Naive thymus-derived CD4-positive, alpha-beta T cell (primary cell): ENCODE results near the gene PTPRO. TPM values are rescaled to one million over a fixed set of nuclear protein-coding genes. Genes with fewer than 3 reads are reported as not detected.
A peak's percentile ranks its signal among the peaks of the same experiment; 100 is the strongest.

Experiments used
- ATAC-seq: fragments of 150-1000 bp; cut with Tn5 transposase; 2 replicates; pipeline ENCODE4 v1.10.0; 2021; ENCODE audit warnings: mild to moderate bottlenecking, moderate library complexity
- CTCF ChIA-PET: fragments of 350-600 bp; sonication (Branson Sonifier 250); formaldehyde crosslinking; loops from one replicate; lab custom pipeline; 2021; ENCODE audit warnings: antibody characterized with exemption; lab: Charles Lee
- POLR2A ChIA-PET: fragments of 350-600 bp; sonication (Branson Sonifier 250); formaldehyde crosslinking; loops from one replicate; lab custom pipeline; 2021; ENCODE audit warnings: antibody characterized with exemption, inconsistent platforms; lab: Charles Lee
- DNase-seq, 9 donors: peaks; one replicate each; pipeline versions ENCODE4 v3.0.0 to v3.0.0-alpha.2; 2020 to 2022; ENCODE audit warnings: mixed read lengths in 1 of 9
- H3K27ac ChIP-seq: one replicate; pipeline ENCODE4 v1.7.0; 2013; ENCODE audit warnings: mild to moderate bottlenecking, low read depth, low read length, moderate library complexity
- H3K27me3 ChIP-seq, 2 donors: one replicate each; pipeline ENCODE4 v1.7.0; 2013; ENCODE audit warnings: low read length in 2 of 2, mild to moderate bottlenecking in 2 of 2, moderate library complexity in 2 of 2; ENCODE audit not compliant: control insufficient read depth in 2 of 2, insufficient read depth in 2 of 2
- H3K36me3 ChIP-seq, 3 experiments: 1 replicate in 2 of 3; 2 replicates in 1 of 3; pipeline ENCODE4 v1.7.0; 2013; ENCODE audit warnings: low read length in 3 of 3, mild to moderate bottlenecking in 3 of 3, moderate library complexity in 1 of 3; ENCODE audit not compliant: insufficient read depth in 3 of 3, control insufficient read depth in 2 of 3
- H3K4me1 ChIP-seq, 2 donors: one replicate each; pipeline ENCODE4 v1.7.0; 2013; ENCODE audit warnings: low read length in 2 of 2, mild to moderate bottlenecking in 2 of 2, moderate library complexity in 1 of 2; ENCODE audit not compliant: control insufficient read depth in 2 of 2, insufficient read depth in 2 of 2
- H3K4me3 ChIP-seq: 2 replicates; pipeline ENCODE4 v1.7.0; 2013; ENCODE audit warnings: mild to moderate bottlenecking, low read length
- H3K9me3 ChIP-seq, 3 experiments: 1 replicate in 2 of 3; 2 replicates in 1 of 3; pipeline ENCODE4 v1.7.0; 2013; ENCODE audit warnings: low read length in 3 of 3; ENCODE audit not compliant: control insufficient read depth in 2 of 3
- H3K27ac Mint-ChIP-seq, 9 donors: one replicate each; pipeline ENCODE4 v1.8.0; 2020 to 2022; ENCODE audit warnings: mixed read lengths in 9 of 9, mild to moderate bottlenecking in 8 of 9, moderate library complexity in 5 of 9, inconsistent platforms in 2 of 9
- H3K27me3 Mint-ChIP-seq, 5 donors: one replicate each; pipeline ENCODE4 v1.8.0; 2021 to 2022; ENCODE audit warnings: mixed read lengths in 5 of 5, mild to moderate bottlenecking in 1 of 5
- H3K36me3 Mint-ChIP-seq, 5 donors: one replicate each; pipeline ENCODE4 v1.8.0; 2020 to 2022; ENCODE audit warnings: mixed read lengths in 5 of 5, mild to moderate bottlenecking in 3 of 5, inconsistent platforms in 1 of 5
- H3K4me1 Mint-ChIP-seq, 7 donors: one replicate each; pipeline ENCODE4 v1.8.0; 2020 to 2022; ENCODE audit warnings: mixed read lengths in 7 of 7, mild to moderate bottlenecking in 3 of 7, inconsistent platforms in 1 of 7
- H3K4me3 Mint-ChIP-seq, 10 donors: one replicate each; pipeline ENCODE4 v1.8.0; 2020 to 2022; ENCODE audit warnings: mild to moderate bottlenecking in 10 of 10, mixed read lengths in 10 of 10, moderate library complexity in 6 of 10, inconsistent platforms in 2 of 10
- H3K9me3 Mint-ChIP-seq, 11 donors: one replicate each; pipeline ENCODE4 v1.8.0; 2020 to 2022; ENCODE audit warnings: mixed read lengths in 11 of 11, mild to moderate bottlenecking in 4 of 11, inconsistent platforms in 1 of 11, moderate library complexity in 1 of 11
- intact Hi-C, 2 donors: fragments of 100-400 bp; cut with micrococcal nuclease; formaldehyde crosslinking; loops; one replicate each; pipeline ENCODE4 v1.15.1; 2023
- polyA plus RNA-seq, 2 donors: library from polyadenylated mRNA; unstranded; fragments of 300-500 nt; fragmentation: Illumina TruSeq; gene quantifications; one replicate each; pipeline ENCODE4 v1.2.3, GENCODE V29; 2021
- total RNA-seq, 6 experiments: library from RNA in 5 of 6; stranded (reverse) in 5 of 6; gene quantifications; 1 replicate in 5 of 6; 2 replicates in 1 of 6; pipeline ENCODE4 v1.2.3 and lab custom pipeline; 2021 to 2026

Gene PTPRO
- total and polyA plus RNA-seq, 7 experiments from 2014 or later = 1.8 to 14.2 (median 6.7) TPM

DNA sequence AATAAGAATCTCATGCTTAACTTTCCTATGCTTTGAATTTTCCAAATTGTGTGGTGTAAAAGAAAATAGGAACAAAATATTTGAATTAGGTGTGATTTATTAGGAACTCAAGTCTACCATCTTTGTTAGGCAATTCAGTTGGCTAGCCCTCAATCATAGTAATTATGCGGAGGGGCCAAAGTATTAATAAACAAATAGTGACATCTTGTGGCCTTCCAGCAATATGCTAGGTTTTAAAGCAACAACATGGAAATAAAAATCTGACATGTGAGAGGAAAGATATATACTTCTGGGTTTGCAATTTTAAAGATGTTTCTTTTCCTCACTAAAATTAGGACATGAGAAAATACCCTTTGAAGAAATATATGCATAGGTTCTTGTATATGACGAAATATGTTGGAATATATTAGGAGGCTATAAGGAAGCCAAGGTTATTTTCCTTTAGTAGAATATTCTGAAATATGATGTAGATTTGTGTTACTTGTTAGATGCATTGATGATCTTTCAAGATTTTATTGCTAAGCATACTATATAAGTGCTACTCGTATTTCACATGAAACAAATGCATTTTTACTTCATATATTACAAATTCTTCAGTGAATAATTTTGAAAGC lies 200.4 kb downstream of the PTPRO start:
- peak in 1 of 9 donors; percentile 11 for DNase-seq
- Histone ChIP-seq H3K27me3 (no peaks in the 10 kb centered on the region), H3K9me3 (no peaks in the 10 kb centered on the region), H3K36me3 (no peaks in the 10 kb centered on the region), H3K4me1 (no peaks in the 10 kb centered on the region), H3K4me3 (no peak overlapping the region), H3K27ac (no peak overlapping the region)
- peaks cover 0 to 11% (median 8%) of the 10 kb centered on the region in 7 donors for H3K4me1 Mint-ChIP-seq
- ATAC-seq = no peak
- ChIA-PET CTCF (interaction anchor here (0.7 to 1.5 kb wide), 2 partner anchors 61 to 1278 kb away, joined by 3 to 5 read pairs; no protein-coding TSS in a partner anchor), POLR2A (no interaction called here)
- peaks cover 0 to 10% (median 1%) of the 10 kb centered on the region in 11 donors for H3K9me3 Mint-ChIP-seq
- H3K27ac Mint-ChIP-seq = no peak overlapping the region
- intact Hi-C loops = loop anchor here (1.0 to 5.0 kb wide), 4 partner anchors 246 to 800 kb away; no protein-coding TSS in a partner anchor
- peaks cover 9 to 52% (median 32%) of the 10 kb centered on the region in 5 donors for H3K27me3 Mint-ChIP-seq
- H3K36me3 Mint-ChIP-seq = peaks cover 0 to 9% (median 2%) of the 10 kb centered on the region in 5 donors
- H3K4me3 Mint-ChIP-seq = no peak overlapping the region

- no peak for DNase-seq
- Histone ChIP-seq H3K36me3 (no peaks in the 10 kb centered on the region), H3K27ac (no peak overlapping the region), H3K4me1 (no peaks in the 10 kb centered on the region), H3K4me3 (no peak overlapping the region), H3K27me3 (no peaks in the 10 kb centered on the region), H3K9me3 (peaks cover 4 to 5% (median 4%) of the 10 kb centered on the region in 3 experiments)
- ChIA-PET CTCF (interaction anchor here (0.7 to 12.1 kb wide), 3 partner anchors 45 to 113 kb away, joined by 3 to 405 read pairs (median 3); no protein-coding TSS in a partner anchor), POLR2A (interaction anchor here (1.3 kb wide), 1 partner anchor 43 kb away, joined by 3 read pairs; no protein-coding TSS in a partner anchor)
- peaks cover 0 to 24% (median 10%) of the 10 kb centered on the region in 11 donors for H3K9me3 Mint-ChIP-seq
- no peak for ATAC-seq
- peaks cover 0 to 46% (median 13%) of the 10 kb centered on the region in 5 donors for H3K27me3 Mint-ChIP-seq
- intact Hi-C loops = no loop called here
- peaks cover 0 to 6% (median 4%) of the 10 kb centered on the region in 7 donors for H3K4me1 Mint-ChIP-seq
- H3K36me3 Mint-ChIP-seq = peaks cover 4 to 11% (median 6%) of the 10 kb centered on the region in 5 donors
- no peak overlapping the region for H3K27ac Mint-ChIP-seq
- H3K4me3 Mint-ChIP-seq = no peak overlapping the region
Observed at GRCh38 chr12:15525441-15525840, 203.1 kb downstream of the PTPRO start.

GRCh38 chr12:15526033-15526432 lies 203.7 kb downstream of the PTPRO start:
- Mint-ChIP-seq H3K36me3 (peaks cover 4 to 11% (median 6%) of the 10 kb centered on the region in 5 donors), H3K27ac (no peak overlapping the region), H3K4me3 (no peak overlapping the region), H3K27me3 (peaks cover 0 to 47% (median 11%) of the 10 kb centered on the region in 5 donors), H3K4me1 (peaks cover 0 to 4% (median under 1%) of the 10 kb centered on the region in 7 donors), H3K9me3 (peaks cover 0 to 24% (median 10%) of the 10 kb centered on the region in 11 donors)
- ChIA-PET CTCF (interaction anchor here (0.7 to 12.1 kb wide), 3 partner anchors 44 to 113 kb away, joined by 3 to 405 read pairs (median 3); no protein-coding TSS in a partner anchor), POLR2A (interaction anchor here (1.3 to 1.5 kb wide), 2 partner anchors 20 to 42 kb away, joined by 3 read pairs; no protein-coding TSS in a partner anchor)
- ATAC-seq = no peak
- Histone ChIP-seq H3K4me3 (no peak overlapping the region), H3K4me1 (no peaks in the 10 kb centered on the region), H3K36me3 (no peaks in the 10 kb centered on the region), H3K27ac (no peak overlapping the region), H3K9me3 (peaks cover 4 to 5% (median 4%) of the 10 kb centered on the region in 3 experiments), H3K27me3 (no peaks in the 10 kb centered on the region)
- intact Hi-C loops = loop anchor here in 1 of 2 donors (2.0 kb wide), 1 partner anchor 257 kb away; no protein-coding TSS in a partner anchor
- no peak for DNase-seq

GRCh38 chr12:15527201-15528080 lies 205.1 kb downstream of the PTPRO start:
- no peaks in the 10 kb centered on the region for H3K27me3 ChIP-seq
- no peak for DNase-seq
- no peak overlapping the region for H3K4me3 Mint-ChIP-seq
- ATAC-seq = peak; percentile 34
- H3K36me3 Mint-ChIP-seq = peaks cover 4 to 11% (median 6%) of the 10 kb centered on the region in 5 donors
- H3K27ac Mint-ChIP-seq = no peak overlapping the region
- intact Hi-C loops = loop anchor here in 1 of 2 donors (2.0 kb wide), 1 partner anchor 259 kb away; no protein-coding TSS in a partner anchor
- H3K9me3 Mint-ChIP-seq = peaks cover 0 to 24% (median 10%) of the 10 kb centered on the region in 11 donors
- H3K27ac ChIP-seq = no peak overlapping the region
- H3K27me3 Mint-ChIP-seq = peaks cover 0 to 44% (median 10%) of the 10 kb centered on the region in 5 donors
- POLR2A ChIA-PET = interaction anchor here (1.5 kb wide), 1 partner anchor 19 kb away, joined by 3 read pairs; no protein-coding TSS in a partner anchor
- H3K4me1 Mint-ChIP-seq = peaks cover 0 to 6% (median 0%) of the 10 kb centered on the region in 7 donors
- CTCF ChIA-PET = interaction anchor here (0.7 to 12.1 kb wide), 3 partner anchors 34 to 57 kb away, joined by 3 to 405 read pairs (median 3); no protein-coding TSS in a partner anchor
- H3K9me3 ChIP-seq = peaks cover 4 to 5% (median 4%) of the 10 kb centered on the region in 3 experiments
- H3K36me3 ChIP-seq = no peaks in the 10 kb centered on the region
- peaks cover 0 to 2% of the 10 kb centered on the region in 2 donors for H3K4me1 ChIP-seq
- H3K4me3 ChIP-seq = no peak overlapping the region

DNA sequence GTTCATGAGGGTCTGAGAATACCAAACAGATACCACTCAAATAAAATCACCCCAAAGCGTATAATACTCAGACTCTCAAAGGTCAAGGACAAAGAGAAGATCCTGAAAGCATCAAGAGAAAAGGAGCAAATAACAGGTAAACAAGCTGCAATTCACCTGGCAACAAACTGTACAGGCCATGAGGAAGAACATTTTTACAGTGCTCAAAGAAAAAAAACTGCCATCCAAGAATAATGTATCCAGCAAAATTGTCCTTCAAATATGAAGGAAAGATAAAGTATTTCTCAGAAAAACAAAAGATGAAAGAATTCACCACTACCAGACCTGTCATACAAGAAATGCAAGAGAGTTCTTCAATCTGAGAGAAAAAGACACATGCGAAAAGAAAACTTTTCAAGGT lies 206.4 kb downstream of the PTPRO start:
- no peak overlapping the region for H3K27ac Mint-ChIP-seq
- H3K4me1 Mint-ChIP-seq = peaks cover 0 to 16% (median 0%) of the 10 kb centered on the region in 7 donors
- Histone ChIP-seq H3K4me1 (peaks cover 0 to 14% of the 10 kb centered on the region in 2 donors), H3K27ac (no peak overlapping the region), H3K27me3 (no peaks in the 10 kb centered on the region), H3K4me3 (no peak overlapping the region), H3K36me3 (no peaks in the 10 kb centered on the region), H3K9me3 (peaks cover 4 to 5% (median 4%) of the 10 kb centered on the region in 3 experiments)
- ATAC-seq = no peak
- intact Hi-C loops = no loop called here
- DNase-seq = no peak
- peaks cover 4 to 11% (median 6%) of the 10 kb centered on the region in 5 donors for H3K36me3 Mint-ChIP-seq
- peaks cover 0 to 41% (median 7%) of the 10 kb centered on the region in 5 donors for H3K27me3 Mint-ChIP-seq
- H3K9me3 Mint-ChIP-seq = peaks cover 0 to 24% (median 10%) of the 10 kb centered on the region in 11 donors
- ChIA-PET POLR2A (no interaction called here), CTCF (interaction anchor here (0.7 to 12.1 kb wide), 4 partner anchors 39 to 1265 kb away, joined by 3 to 405 read pairs (median 3); no protein-coding TSS in a partner anchor)
- H3K4me3 Mint-ChIP-seq = no peak overlapping the region
